WTC11 (cell line): ENCODE data around the gene PRSS16.

ENCODE experiments used
- CREM ChIP-seq: sonication (generic); formaldehyde crosslinking; IDR thresholded peaks from 2 replicates; pipeline ENCODE4 v1.8.1; 2022; ENCODE audit warnings: mild to moderate bottlenecking, missing genetic modification reagents, moderate library complexity
- ETV6 ChIP-seq: sonication (generic); formaldehyde crosslinking; IDR thresholded peaks from 2 replicates; pipeline ENCODE4 v1.8.1; 2022; ENCODE audit warnings: mild to moderate bottlenecking, missing genetic modification reagents
- FOXK1 ChIP-seq: sonication (generic); formaldehyde crosslinking; IDR thresholded peaks from 2 replicates; pipeline ENCODE4 v1.8.0; 2022; ENCODE audit warnings: mild to moderate bottlenecking, moderate library complexity, missing genetic modification reagents
- TF ChIP-seq, protein P1 (sequence below): fragments of 200-600 bp; IDR thresholded peaks from 2 replicates; pipeline ENCODE4 v1.8.0; 2022; ENCODE audit warnings: antibody characterized with exemption
- TF ChIP-seq, protein P2 (sequence below): sonication (generic); formaldehyde crosslinking; IDR thresholded peaks from 2 replicates; pipeline ENCODE4 v1.8.0; 2022; ENCODE audit warnings: mild to moderate bottlenecking, missing genetic modification reagents
- TF ChIP-seq, protein P3 (sequence below): sonication (generic); formaldehyde crosslinking; IDR thresholded peaks from 2 replicates; pipeline ENCODE4 v1.8.1; 2022; ENCODE audit warnings: low read depth, missing genetic modification reagents, borderline replicate concordance
- TF ChIP-seq, protein P4 (sequence below): sonication (generic); formaldehyde crosslinking; IDR thresholded peaks from 2 replicates; pipeline ENCODE4 v1.8.0; 2022; ENCODE audit warnings: mild to moderate bottlenecking, missing genetic modification reagents
- TF ChIP-seq, protein P5 (sequence below): sonication (generic); formaldehyde crosslinking; conservative IDR thresholded peaks from 2 replicates; pipeline ENCODE4 v1.8.1; 2023; ENCODE audit warnings: mild to moderate bottlenecking, low read depth, missing genetic modification reagents, moderate library complexity
- TF ChIP-seq, protein P6 (sequence below): sonication (generic); formaldehyde crosslinking; IDR thresholded peaks from 2 replicates; pipeline ENCODE4 v1.8.0; 2023; ENCODE audit warnings: mild to moderate bottlenecking, missing genetic modification reagents
- TF ChIP-seq, protein P7 (sequence below): sonication (generic); formaldehyde crosslinking; conservative IDR thresholded peaks from 2 replicates; pipeline ENCODE4 v1.8.1; 2022; ENCODE audit warnings: mild to moderate bottlenecking, missing genetic modification reagents
- TF ChIP-seq, protein P8 (sequence below): sonication (generic); formaldehyde crosslinking; IDR thresholded peaks from 2 replicates; pipeline ENCODE4 v1.8.1; 2023; ENCODE audit warnings: mild to moderate bottlenecking, missing genetic modification reagents, borderline replicate concordance
- TF ChIP-seq, protein P9 (sequence below): sonication (generic); formaldehyde crosslinking; IDR thresholded peaks from 2 replicates; pipeline ENCODE4 v1.8.0; 2022; ENCODE audit warnings: mild to moderate bottlenecking, missing genetic modification reagents

DNA sequence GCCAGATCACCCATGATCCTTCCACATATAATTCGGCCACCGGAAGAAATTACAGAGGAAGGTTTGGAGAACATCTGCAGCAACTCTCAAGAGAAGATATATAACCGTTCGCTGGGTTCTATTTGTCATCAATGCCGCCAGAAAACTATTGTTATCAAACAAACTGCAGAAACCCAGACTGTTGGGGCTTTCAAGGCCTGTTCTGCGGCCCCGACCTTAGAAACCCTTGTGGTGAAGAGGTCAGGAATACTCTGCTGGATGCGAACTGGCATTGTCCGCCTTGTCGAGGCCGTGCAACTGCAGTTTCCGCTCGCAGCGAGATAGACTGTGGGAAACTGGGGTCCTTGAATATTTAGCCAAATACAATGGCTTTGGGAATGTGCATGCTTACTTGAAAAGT, 21.3 kb downstream of the PRSS16 start:
- TF ChIP-seq, protein P1, sequence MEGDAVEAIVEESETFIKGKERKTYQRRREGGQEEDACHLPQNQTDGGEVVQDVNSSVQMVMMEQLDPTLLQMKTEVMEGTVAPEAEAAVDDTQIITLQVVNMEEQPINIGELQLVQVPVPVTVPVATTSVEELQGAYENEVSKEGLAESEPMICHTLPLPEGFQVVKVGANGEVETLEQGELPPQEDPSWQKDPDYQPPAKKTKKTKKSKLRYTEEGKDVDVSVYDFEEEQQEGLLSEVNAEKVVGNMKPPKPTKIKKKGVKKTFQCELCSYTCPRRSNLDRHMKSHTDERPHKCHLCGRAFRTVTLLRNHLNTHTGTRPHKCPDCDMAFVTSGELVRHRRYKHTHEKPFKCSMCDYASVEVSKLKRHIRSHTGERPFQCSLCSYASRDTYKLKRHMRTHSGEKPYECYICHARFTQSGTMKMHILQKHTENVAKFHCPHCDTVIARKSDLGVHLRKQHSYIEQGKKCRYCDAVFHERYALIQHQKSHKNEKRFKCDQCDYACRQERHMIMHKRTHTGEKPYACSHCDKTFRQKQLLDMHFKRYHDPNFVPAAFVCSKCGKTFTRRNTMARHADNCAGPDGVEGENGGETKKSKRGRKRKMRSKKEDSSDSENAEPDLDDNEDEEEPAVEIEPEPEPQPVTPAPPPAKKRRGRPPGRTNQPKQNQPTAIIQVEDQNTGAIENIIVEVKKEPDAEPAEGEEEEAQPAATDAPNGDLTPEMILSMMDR = no peak
- no peak for TF ChIP-seq ETV6
- TF ChIP-seq, protein P2, sequence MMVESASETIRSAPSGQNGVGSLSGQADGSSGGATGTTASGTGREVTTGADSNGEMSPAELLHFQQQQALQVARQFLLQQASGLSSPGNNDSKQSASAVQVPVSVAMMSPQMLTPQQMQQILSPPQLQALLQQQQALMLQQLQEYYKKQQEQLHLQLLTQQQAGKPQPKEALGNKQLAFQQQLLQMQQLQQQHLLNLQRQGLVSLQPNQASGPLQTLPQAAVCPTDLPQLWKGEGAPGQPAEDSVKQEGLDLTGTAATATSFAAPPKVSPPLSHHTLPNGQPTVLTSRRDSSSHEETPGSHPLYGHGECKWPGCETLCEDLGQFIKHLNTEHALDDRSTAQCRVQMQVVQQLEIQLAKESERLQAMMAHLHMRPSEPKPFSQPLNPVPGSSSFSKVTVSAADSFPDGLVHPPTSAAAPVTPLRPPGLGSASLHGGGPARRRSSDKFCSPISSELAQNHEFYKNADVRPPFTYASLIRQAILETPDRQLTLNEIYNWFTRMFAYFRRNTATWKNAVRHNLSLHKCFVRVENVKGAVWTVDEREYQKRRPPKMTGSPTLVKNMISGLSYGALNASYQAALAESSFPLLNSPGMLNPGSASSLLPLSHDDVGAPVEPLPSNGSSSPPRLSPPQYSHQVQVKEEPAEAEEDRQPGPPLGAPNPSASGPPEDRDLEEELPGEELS (CRISPR knock-in tag) = no peak
- TF ChIP-seq, protein P3, sequence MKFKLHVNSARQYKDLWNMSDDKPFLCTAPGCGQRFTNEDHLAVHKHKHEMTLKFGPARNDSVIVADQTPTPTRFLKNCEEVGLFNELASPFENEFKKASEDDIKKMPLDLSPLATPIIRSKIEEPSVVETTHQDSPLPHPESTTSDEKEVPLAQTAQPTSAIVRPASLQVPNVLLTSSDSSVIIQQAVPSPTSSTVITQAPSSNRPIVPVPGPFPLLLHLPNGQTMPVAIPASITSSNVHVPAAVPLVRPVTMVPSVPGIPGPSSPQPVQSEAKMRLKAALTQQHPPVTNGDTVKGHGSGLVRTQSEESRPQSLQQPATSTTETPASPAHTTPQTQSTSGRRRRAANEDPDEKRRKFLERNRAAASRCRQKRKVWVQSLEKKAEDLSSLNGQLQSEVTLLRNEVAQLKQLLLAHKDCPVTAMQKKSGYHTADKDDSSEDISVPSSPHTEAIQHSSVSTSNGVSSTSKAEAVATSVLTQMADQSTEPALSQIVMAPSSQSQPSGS = no peak
- no peak for TF ChIP-seq CREM (CRISPR knock-in tag)
- no peak for TF ChIP-seq FOXK1
- TF ChIP-seq, protein P4, sequence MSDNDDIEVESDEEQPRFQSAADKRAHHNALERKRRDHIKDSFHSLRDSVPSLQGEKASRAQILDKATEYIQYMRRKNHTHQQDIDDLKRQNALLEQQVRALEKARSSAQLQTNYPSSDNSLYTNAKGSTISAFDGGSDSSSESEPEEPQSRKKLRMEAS (CRISPR knock-in tag) = no peak
- TF ChIP-seq, protein P5, sequence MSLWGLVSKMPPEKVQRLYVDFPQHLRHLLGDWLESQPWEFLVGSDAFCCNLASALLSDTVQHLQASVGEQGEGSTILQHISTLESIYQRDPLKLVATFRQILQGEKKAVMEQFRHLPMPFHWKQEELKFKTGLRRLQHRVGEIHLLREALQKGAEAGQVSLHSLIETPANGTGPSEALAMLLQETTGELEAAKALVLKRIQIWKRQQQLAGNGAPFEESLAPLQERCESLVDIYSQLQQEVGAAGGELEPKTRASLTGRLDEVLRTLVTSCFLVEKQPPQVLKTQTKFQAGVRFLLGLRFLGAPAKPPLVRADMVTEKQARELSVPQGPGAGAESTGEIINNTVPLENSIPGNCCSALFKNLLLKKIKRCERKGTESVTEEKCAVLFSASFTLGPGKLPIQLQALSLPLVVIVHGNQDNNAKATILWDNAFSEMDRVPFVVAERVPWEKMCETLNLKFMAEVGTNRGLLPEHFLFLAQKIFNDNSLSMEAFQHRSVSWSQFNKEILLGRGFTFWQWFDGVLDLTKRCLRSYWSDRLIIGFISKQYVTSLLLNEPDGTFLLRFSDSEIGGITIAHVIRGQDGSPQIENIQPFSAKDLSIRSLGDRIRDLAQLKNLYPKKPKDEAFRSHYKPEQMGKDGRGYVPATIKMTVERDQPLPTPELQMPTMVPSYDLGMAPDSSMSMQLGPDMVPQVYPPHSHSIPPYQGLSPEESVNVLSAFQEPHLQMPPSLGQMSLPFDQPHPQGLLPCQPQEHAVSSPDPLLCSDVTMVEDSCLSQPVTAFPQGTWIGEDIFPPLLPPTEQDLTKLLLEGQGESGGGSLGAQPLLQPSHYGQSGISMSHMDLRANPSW (CRISPR knock-in tag) = no peak
- TF ChIP-seq, protein P6, sequence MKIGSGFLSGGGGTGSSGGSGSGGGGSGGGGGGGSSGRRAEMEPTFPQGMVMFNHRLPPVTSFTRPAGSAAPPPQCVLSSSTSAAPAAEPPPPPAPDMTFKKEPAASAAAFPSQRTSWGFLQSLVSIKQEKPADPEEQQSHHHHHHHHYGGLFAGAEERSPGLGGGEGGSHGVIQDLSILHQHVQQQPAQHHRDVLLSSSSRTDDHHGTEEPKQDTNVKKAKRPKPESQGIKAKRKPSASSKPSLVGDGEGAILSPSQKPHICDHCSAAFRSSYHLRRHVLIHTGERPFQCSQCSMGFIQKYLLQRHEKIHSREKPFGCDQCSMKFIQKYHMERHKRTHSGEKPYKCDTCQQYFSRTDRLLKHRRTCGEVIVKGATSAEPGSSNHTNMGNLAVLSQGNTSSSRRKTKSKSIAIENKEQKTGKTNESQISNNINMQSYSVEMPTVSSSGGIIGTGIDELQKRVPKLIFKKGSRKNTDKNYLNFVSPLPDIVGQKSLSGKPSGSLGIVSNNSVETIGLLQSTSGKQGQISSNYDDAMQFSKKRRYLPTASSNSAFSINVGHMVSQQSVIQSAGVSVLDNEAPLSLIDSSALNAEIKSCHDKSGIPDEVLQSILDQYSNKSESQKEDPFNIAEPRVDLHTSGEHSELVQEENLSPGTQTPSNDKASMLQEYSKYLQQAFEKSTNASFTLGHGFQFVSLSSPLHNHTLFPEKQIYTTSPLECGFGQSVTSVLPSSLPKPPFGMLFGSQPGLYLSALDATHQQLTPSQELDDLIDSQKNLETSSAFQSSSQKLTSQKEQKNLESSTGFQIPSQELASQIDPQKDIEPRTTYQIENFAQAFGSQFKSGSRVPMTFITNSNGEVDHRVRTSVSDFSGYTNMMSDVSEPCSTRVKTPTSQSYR = no peak
- TF ChIP-seq, protein P7, sequence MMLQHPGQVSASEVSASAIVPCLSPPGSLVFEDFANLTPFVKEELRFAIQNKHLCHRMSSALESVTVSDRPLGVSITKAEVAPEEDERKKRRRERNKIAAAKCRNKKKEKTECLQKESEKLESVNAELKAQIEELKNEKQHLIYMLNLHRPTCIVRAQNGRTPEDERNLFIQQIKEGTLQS = no peak
- TF ChIP-seq, protein P8, sequence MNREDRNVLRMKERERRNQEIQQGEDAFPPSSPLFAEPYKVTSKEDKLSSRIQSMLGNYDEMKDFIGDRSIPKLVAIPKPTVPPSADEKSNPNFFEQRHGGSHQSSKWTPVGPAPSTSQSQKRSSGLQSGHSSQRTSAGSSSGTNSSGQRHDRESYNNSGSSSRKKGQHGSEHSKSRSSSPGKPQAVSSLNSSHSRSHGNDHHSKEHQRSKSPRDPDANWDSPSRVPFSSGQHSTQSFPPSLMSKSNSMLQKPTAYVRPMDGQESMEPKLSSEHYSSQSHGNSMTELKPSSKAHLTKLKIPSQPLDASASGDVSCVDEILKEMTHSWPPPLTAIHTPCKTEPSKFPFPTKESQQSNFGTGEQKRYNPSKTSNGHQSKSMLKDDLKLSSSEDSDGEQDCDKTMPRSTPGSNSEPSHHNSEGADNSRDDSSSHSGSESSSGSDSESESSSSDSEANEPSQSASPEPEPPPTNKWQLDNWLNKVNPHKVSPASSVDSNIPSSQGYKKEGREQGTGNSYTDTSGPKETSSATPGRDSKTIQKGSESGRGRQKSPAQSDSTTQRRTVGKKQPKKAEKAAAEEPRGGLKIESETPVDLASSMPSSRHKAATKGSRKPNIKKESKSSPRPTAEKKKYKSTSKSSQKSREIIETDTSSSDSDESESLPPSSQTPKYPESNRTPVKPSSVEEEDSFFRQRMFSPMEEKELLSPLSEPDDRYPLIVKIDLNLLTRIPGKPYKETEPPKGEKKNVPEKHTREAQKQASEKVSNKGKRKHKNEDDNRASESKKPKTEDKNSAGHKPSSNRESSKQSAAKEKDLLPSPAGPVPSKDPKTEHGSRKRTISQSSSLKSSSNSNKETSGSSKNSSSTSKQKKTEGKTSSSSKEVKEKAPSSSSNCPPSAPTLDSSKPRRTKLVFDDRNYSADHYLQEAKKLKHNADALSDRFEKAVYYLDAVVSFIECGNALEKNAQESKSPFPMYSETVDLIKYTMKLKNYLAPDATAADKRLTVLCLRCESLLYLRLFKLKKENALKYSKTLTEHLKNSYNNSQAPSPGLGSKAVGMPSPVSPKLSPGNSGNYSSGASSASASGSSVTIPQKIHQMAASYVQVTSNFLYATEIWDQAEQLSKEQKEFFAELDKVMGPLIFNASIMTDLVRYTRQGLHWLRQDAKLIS (CRISPR knock-in tag) = no peak
- TF ChIP-seq, protein P9, sequence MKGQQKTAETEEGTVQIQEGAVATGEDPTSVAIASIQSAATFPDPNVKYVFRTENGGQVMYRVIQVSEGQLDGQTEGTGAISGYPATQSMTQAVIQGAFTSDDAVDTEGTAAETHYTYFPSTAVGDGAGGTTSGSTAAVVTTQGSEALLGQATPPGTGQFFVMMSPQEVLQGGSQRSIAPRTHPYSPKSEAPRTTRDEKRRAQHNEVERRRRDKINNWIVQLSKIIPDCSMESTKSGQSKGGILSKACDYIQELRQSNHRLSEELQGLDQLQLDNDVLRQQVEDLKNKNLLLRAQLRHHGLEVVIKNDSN (CRISPR knock-in tag) = no peak
